Inferior parietal cortex (tissue), 1 donor: Measurements from ENCODE around the gene RPS27L.

ENCODE experiments used
- DNase-seq: peaks from one replicate; pipeline ENCODE4 v3.0.0-alpha.2; 2016; ENCODE audit errors: extremely low spot score

The RPS27L gene

DNA sequence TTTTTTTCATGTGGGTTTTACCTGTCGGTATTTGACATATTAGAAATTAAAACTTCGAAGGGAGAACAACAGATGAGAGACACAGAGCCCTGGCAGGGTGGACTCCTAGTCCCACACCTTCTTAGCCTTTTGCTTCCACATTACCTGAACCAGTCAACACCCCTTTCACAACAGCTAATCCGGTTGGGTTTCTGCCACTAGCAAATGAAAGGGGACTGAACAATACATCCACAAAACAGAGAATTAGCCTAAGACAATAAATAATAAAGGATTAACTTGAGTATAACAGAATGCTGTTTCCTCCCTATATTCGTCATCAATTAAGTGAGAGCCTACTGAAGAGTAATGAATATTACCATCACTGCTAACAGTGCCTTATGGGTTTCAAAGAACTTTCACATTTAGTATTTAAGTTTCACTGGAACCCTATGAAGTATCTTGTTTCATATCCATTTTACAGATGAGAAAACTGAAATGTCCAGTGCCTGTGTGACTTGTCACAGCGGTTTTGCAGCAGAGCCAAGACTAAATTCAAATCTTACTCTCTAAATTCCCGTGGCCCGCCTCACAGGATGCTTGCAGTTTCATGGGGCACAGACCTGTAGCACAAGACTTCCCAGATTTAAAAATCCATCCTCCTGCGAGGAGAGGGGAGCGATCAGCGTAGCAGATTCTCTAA, 31.1 kb upstream of the RPS27L start:
- no peak for DNase-seq

GRCh38 chr15:63187589-63188226, 30.4 kb upstream of the RPS27L start:
- no peak for DNase-seq

DNA sequence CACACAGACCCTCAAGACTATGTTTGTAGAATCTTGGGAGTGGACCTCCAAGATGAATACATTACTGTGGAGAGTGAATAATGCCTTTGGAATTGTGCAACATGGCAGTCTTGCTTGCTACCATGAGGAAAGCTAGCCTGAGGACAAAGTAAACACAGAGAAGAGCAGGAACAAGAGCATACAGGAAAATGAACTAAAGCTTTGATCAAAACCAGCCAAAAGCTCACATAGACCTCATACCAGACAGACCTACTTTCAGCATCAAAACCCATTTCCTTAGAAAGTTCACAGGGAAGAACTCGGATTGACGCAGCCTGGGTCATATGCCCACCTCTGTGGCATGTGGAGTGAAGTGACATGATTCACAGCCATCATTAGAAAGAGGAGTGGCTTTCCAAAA, 28.8 kb upstream of the RPS27L start:
- DNase-seq: no peak

- DNase-seq: no peak
Observed at GRCh38 chr15:63185206-63185605, 27.9 kb upstream of the RPS27L start.

DNA sequence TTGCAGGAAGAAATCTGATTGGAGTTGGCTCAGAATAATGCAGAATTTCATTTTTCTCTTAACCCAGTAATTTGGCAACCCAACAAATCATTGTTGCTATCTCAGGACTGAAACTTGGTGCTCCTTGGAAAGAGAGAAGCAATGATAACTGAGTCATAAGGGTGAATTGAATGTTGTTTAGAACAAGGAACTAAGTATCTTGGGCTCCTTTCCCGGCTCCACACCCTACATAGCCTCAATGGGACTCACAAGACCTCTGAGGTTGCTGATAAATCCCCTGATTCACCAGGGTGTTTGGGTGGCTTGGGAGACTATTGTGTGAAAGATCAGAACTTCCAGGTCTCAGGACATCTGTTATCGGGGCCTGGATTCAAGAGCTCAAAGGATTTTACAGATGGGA, 24.4 kb upstream of the RPS27L start:
- DNase-seq: no peak

GRCh38 chr15:63180746-63181145, 23.5 kb upstream of the RPS27L start:
- no peak for DNase-seq

- no peak for DNase-seq
Observed at GRCh38 chr15:63178034-63178433, 20.8 kb upstream of the RPS27L start.

DNA sequence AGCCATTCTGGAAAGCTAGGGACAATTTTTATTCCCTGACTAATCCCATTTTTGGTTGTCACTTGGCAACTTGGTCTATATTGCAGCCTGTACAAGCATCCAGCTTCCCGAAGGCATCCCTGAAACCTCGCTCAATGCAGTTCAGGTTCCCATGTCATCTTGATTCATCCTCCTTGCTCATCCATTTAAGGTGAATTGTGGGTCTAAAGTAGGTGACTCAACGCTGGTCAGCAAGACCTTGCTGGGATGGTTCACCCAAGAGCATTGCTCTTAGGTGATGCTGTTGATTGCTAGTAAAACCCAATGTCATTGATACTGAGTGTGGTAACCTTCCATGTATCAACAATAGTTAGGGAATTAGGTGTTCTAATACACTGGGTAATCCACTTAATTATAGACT, 19.0 kb upstream of the RPS27L start:
- no peak for DNase-seq

- peak; percentile 47 for DNase-seq
Observed at GRCh38 chr15:63172851-63173451, 15.7 kb upstream of the RPS27L start.

- no peak for DNase-seq
Observed at GRCh38 chr15:63172376-63172775, 15.1 kb upstream of the RPS27L start.

DNA sequence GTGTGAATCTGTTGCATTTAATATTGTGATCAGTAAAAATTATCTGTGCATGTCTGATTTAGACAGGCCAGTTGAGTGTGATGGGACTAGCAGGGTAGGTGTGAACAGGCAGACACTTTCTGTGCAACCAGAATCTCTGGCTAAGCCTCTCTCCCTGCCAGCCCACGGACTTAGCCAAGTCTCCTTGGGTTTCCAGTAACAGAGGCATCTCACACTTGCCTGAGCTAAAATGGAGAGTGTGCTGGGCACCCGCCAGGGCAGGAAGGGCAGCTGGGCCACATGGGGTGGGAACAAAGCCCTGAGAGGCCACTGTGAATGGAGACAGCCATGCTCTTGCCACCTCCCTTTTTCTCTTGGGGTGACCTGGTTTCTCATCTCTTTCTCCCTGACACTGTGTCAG, 12.5 kb upstream of the RPS27L start:
- no peak for DNase-seq

DNA sequence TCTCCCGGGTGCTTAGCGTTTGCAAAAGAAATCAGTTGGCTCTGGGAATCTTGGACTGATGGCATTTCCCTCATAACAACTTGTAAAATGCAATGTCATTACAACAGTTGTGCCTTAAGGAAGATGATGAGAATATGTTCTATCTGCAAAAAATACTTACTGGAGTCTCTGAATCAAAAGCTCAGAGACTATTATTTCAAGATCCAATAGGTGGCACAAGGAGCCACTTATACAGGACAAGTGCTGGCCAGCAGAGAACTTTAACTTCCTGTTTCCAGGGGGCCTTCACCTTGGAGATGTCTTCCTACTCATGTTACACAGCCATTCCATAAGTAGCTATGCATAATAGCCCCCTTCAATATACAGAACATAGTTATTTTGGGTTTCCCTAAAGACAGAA, 8.9 kb upstream of the RPS27L start:
- DNase-seq: no peak

- DNase-seq: no peak
Observed at GRCh38 chr15:63165166-63165859, 8.0 kb upstream of the RPS27L start.

GRCh38 chr15:63163217-63163616, 5.9 kb upstream of the RPS27L start:
- no peak for DNase-seq

DNA sequence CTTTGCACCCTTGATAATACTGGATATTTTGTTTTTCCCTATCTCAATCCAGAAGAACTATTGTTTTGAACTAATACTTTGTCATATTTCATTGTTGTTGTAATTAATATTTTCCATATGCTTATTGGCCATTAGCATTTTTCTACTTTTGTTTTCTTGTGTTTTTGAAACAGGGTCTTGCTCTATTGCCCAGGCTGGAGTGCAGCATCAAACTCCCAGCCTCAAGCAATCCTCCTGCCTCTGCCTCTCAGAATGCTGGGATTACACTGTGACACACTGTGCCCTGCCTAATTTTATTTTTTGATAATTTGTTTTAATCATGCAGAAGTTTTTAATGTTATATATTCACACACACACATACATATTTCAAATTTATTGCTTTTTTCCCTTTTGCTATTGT, 3.4 kb upstream of the RPS27L start:
- no peak for DNase-seq

DNA sequence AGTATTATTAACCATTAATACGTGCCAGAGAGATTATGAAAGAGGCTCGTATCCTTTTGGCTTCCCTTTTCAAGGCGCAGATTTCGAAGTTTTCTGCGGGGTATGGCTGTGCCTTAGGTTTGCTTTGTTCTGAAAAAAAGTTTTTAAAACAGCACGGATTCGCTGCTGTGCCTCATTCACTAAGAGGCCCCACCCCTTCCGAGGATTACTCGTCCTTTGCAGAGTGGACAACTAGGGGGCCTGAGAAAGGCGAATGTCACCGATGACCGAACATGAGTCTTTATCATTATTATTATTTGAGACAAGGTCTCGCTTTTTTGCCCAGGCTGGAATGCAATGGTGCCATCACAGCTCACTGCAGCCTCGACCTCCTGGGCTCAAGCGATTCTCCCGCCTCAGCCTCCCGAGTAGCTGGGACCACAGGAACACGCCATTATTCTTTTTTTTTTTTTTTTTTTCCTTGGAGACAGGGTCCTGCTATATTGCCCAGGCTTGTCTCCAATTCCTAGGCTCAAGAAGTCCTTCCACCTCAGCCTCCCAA, 684 bp upstream of the RPS27L start:
- peak; percentile 49 for DNase-seq

- DNase-seq: peak; percentile 56
Observed at GRCh38 chr15:63156755-63157117, 541 bp downstream of the RPS27L start.

- DNase-seq: peak; percentile 40
Observed at GRCh38 chr15:63156086-63156710, 1.1 kb downstream of the RPS27L start.

DNA sequence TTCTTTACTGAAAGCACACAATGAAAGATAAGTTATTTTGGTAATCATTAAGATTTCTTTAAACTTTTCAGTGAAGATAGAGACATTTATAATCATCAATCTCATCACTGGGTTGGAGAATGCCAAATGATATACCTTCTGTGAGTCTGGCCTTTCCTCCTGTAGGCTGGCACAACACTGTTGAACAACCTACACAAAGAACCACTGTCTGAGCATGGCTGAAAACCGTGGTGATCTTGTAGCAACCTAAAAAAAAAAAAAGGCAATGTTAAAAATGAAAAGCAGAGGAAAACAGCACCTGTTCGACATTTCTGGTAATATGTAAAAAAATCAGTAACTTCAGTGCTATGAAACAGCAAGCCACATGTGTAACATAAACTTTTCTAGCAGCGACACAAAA, 1.8 kb downstream of the RPS27L start:
- no peak for DNase-seq

DNA sequence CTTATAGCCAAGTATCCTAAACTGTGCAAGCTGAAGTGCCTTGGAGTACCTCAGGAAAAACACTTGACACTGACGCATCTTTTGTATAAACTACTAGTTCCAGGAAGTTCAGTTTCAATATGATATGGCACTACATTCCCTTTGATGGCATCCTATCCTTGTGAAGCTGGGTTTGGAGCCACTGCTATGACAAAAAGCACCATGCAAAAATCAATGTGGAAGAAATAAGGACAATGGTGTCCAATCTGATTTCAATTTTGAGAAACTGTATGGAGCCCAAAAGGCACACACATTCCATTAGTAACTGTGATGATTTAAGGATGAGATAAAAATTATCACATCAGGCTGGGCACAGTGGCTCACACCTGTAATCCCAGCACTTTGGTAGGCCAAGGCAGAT, 5.6 kb downstream of the RPS27L start:
- no peak for DNase-seq

DNA sequence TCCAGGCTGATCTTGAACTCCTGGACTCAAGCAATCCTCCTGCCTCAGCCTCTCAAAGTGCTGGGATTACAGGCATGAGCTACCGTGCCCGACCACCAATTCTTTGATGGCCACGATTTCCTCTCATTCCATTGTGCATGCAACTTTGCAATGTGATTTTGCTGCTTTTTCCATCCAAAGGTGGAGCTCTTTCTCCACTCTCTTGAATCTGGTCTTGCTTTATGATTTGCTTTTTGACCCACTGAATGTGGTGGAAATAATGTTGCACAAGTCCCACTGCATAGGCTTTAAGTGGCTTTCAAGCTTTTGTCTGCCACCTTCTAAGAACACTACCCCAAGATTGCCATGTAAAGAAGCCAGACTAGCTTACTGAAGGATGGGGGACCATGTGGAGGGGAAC, 10.6 kb downstream of the RPS27L start:
- DNase-seq: no peak

DNA sequence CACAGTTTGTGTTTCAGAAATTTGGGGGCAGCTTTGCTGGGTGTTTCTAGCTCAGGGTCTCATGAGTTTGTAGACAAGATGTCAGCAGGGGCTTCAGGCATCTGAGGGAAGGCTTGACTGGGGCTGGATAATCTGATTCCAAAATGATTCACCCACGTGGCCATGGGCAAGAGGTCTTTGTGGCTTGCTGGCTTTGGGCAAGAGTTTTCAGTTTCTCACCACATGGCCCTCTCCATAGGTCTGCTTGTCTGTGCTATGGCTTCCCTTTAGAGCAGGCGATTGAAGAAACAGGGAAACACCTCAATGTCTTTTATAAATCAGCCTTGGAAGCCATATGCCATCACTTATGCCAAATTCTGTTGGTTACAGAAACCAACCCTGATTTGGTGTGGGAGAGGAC, 11.9 kb downstream of the RPS27L start:
- DNase-seq: no peak
